Fibroblast of lung (primary cell): Measurements from ENCODE around the gene HTRA3.

ENCODE experiments used
- EZH2 ChIP-seq: IDR thresholded peaks from 2 replicates; pipeline ENCODE4 v1.5.1; 2012; ENCODE audit warnings: low read length, control low read depth, mild to moderate bottlenecking; ENCODE audit errors: missing control alignments
- TF ChIP-seq, protein P1 (sequence below), 2 donors: IDR thresholded peaks in 1 of 2; conservative IDR thresholded peaks in 1 of 2; 1 replicate in 1 of 2; 2 replicates in 1 of 2; pipeline ENCODE4 v1.5.1; 2011 to 2012; ENCODE audit warnings: low read length in 2 of 2, control low read depth in 1 of 2, inconsistent platforms in 1 of 2, low read depth in 1 of 2, mild to moderate bottlenecking in 1 of 2

DNA sequence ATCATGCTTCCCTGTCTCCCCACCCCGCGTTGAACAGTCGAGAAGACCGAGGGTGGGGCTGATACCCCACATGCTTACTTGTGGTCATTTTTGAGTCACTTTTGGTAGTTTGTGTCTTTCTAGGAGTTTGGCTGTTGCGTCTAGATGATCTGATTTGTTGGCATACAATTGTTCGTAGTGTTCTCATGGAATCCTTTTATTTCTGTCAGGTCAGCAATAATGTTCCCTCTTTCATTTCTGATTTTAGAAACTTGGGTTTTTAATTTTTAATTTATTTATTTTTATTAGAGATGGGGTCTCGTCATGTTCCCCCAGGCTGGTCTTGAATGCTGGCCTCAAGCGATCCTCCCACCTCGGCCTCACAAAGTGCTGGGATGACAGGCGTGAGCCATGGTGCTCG, 39.5 kb upstream of the HTRA3 start:
- no peak for TF ChIP-seq EZH2
- TF ChIP-seq, protein P1, sequence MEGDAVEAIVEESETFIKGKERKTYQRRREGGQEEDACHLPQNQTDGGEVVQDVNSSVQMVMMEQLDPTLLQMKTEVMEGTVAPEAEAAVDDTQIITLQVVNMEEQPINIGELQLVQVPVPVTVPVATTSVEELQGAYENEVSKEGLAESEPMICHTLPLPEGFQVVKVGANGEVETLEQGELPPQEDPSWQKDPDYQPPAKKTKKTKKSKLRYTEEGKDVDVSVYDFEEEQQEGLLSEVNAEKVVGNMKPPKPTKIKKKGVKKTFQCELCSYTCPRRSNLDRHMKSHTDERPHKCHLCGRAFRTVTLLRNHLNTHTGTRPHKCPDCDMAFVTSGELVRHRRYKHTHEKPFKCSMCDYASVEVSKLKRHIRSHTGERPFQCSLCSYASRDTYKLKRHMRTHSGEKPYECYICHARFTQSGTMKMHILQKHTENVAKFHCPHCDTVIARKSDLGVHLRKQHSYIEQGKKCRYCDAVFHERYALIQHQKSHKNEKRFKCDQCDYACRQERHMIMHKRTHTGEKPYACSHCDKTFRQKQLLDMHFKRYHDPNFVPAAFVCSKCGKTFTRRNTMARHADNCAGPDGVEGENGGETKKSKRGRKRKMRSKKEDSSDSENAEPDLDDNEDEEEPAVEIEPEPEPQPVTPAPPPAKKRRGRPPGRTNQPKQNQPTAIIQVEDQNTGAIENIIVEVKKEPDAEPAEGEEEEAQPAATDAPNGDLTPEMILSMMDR (conservative IDR thresholded peaks at IDR 0.05 in 1 of 2, IDR thresholded peaks at IDR 0.05 in 1 of 2; ENCODE audit: low read depth in 1 of 2, low read length in 2 of 2): no peak
